HUES6 (cell line): Measurements from ENCODE around the gene SCAMP5.

ENCODE experiments used
- H3K27ac ChIP-seq: 2 replicates; pipeline ENCODE4 v1.7.0; 2013; ENCODE audit warnings: low read depth, mild to moderate bottlenecking, low read length, inconsistent platforms
- H3K27me3 ChIP-seq: 2 replicates; pipeline ENCODE4 v1.6.1; 2013; ENCODE audit warnings: low read length; ENCODE audit not compliant: control insufficient read depth, insufficient read depth
- H3K36me3 ChIP-seq: 2 replicates; pipeline ENCODE4 v1.6.1; 2013; ENCODE audit warnings: low read length; ENCODE audit not compliant: control insufficient read depth, insufficient read depth
- H3K4me1 ChIP-seq: 2 replicates; pipeline ENCODE4 v1.6.1; 2013; ENCODE audit warnings: low read length; ENCODE audit not compliant: control insufficient read depth, insufficient read depth
- H3K4me3 ChIP-seq: 2 replicates; pipeline ENCODE4 v1.5.1; 2013; ENCODE audit warnings: low read depth, low read length
- H3K9ac ChIP-seq: one replicate; pipeline ENCODE4 v1.6.1; 2013; ENCODE audit warnings: mild to moderate bottlenecking, low read length
- H3K9me3 ChIP-seq: 2 replicates; pipeline ENCODE4 v1.6.1; 2013; ENCODE audit warnings: low read depth, low read length; ENCODE audit not compliant: control insufficient read depth, insufficient read depth

The SCAMP5 gene

GRCh38 chr15:74958908-74959585 is 36.3 kb upstream of the SCAMP5 start:
- peak overlapping the region; percentile 69 for H3K4me3 ChIP-seq
- peak overlapping the region; percentile 37 for H3K9ac ChIP-seq
- H3K27ac ChIP-seq, result no peak overlapping the region
- H3K27me3 ChIP-seq, result peaks cover 58% of the 10 kb centered on the region
- peaks cover 34% of the 10 kb centered on the region for H3K4me1 ChIP-seq
- H3K9me3 ChIP-seq, result no peaks in the 10 kb centered on the region
- no peaks in the 10 kb centered on the region for H3K36me3 ChIP-seq

- H3K4me1 ChIP-seq, result peaks cover 30% of the 10 kb centered on the region
- H3K36me3 ChIP-seq, result no peaks in the 10 kb centered on the region
- peaks cover 58% of the 10 kb centered on the region for H3K27me3 ChIP-seq
- no peak overlapping the region for H3K9ac ChIP-seq
- H3K4me3 ChIP-seq, result peak overlapping the region; percentile 69; the same call in 1 of the 2 replicates
- H3K27ac ChIP-seq, result no peak overlapping the region
- no peaks in the 10 kb centered on the region for H3K9me3 ChIP-seq
These were observed 35.8 kb upstream of the SCAMP5 start for GRCh38 chr15:74959586-74959939.

GRCh38 chr15:74960286-74960685 is 35.1 kb upstream of the SCAMP5 start:
- H3K4me3 ChIP-seq, result no peak overlapping the region
- peaks cover 52% of the 10 kb centered on the region for H3K27me3 ChIP-seq
- no peaks in the 10 kb centered on the region for H3K9me3 ChIP-seq
- no peak overlapping the region for H3K27ac ChIP-seq
- H3K36me3 ChIP-seq, result no peaks in the 10 kb centered on the region
- no peak overlapping the region for H3K9ac ChIP-seq
- peaks cover 29% of the 10 kb centered on the region for H3K4me1 ChIP-seq

- no peaks in the 10 kb centered on the region for H3K36me3 ChIP-seq
- no peaks in the 10 kb centered on the region for H3K9me3 ChIP-seq
- no peak overlapping the region for H3K9ac ChIP-seq
- peaks cover 21% of the 10 kb centered on the region; the same call in 1 of the 2 replicates for H3K4me1 ChIP-seq
- no peak overlapping the region for H3K4me3 ChIP-seq
- H3K27ac ChIP-seq, result no peak overlapping the region
- peaks cover 44% of the 10 kb centered on the region for H3K27me3 ChIP-seq
These were observed 34.3 kb upstream of the SCAMP5 start for GRCh38 chr15:74960995-74961588.

GRCh38 chr15:74961616-74962015 is 33.7 kb upstream of the SCAMP5 start:
- no peaks in the 10 kb centered on the region for H3K36me3 ChIP-seq
- peaks cover 42% of the 10 kb centered on the region for H3K27me3 ChIP-seq
- H3K4me1 ChIP-seq, result peaks cover 18% of the 10 kb centered on the region; the same call in 1 of the 2 replicates
- no peaks in the 10 kb centered on the region for H3K9me3 ChIP-seq
- H3K9ac ChIP-seq, result no peak overlapping the region
- H3K27ac ChIP-seq, result no peak overlapping the region
- no peak overlapping the region for H3K4me3 ChIP-seq

GRCh38 chr15:74962219-74962618 is 33.1 kb upstream of the SCAMP5 start:
- H3K36me3 ChIP-seq, result no peaks in the 10 kb centered on the region
- peaks cover 42% of the 10 kb centered on the region for H3K27me3 ChIP-seq
- H3K9ac ChIP-seq, result no peak overlapping the region
- no peak overlapping the region for H3K27ac ChIP-seq
- H3K4me3 ChIP-seq, result no peak overlapping the region
- H3K4me1 ChIP-seq, result peaks cover 18% of the 10 kb centered on the region; the same call in 1 of the 2 replicates
- H3K9me3 ChIP-seq, result no peaks in the 10 kb centered on the region

GRCh38 chr15:74962671-74963070 is 32.7 kb upstream of the SCAMP5 start:
- H3K4me1 ChIP-seq, result peaks cover 18% of the 10 kb centered on the region; the same call in 1 of the 2 replicates
- no peak overlapping the region for H3K27ac ChIP-seq
- no peak overlapping the region for H3K4me3 ChIP-seq
- H3K9ac ChIP-seq, result no peak overlapping the region
- no peaks in the 10 kb centered on the region for H3K9me3 ChIP-seq
- peaks cover 37% of the 10 kb centered on the region for H3K27me3 ChIP-seq
- H3K36me3 ChIP-seq, result no peaks in the 10 kb centered on the region

GRCh38 chr15:74963213-74963612 is 32.1 kb upstream of the SCAMP5 start:
- H3K27ac ChIP-seq, result no peak overlapping the region
- no peaks in the 10 kb centered on the region for H3K36me3 ChIP-seq
- peaks cover 32% of the 10 kb centered on the region for H3K27me3 ChIP-seq

GRCh38 chr15:74964794-74965193 is 30.6 kb upstream of the SCAMP5 start:
- peaks cover 16% of the 10 kb centered on the region for H3K27me3 ChIP-seq
- H3K36me3 ChIP-seq, result no peaks in the 10 kb centered on the region
- H3K27ac ChIP-seq, result no peak overlapping the region
- peaks cover 10% of the 10 kb centered on the region; the same call in 1 of the 2 replicates for H3K4me1 ChIP-seq
- H3K9me3 ChIP-seq, result no peaks in the 10 kb centered on the region
- no peak overlapping the region for H3K4me3 ChIP-seq
- no peak overlapping the region for H3K9ac ChIP-seq

More at GRCh38 chr15:74963213-74963612, 32.1 kb upstream of the SCAMP5 start:
- no peak overlapping the region for H3K4me3 ChIP-seq
- peaks cover 18% of the 10 kb centered on the region; the same call in 1 of the 2 replicates for H3K4me1 ChIP-seq
- no peaks in the 10 kb centered on the region for H3K9me3 ChIP-seq
- H3K9ac ChIP-seq, result no peak overlapping the region

GRCh38 chr15:74967670-74968069 is 27.7 kb upstream of the SCAMP5 start:
- no peaks in the 10 kb centered on the region for H3K36me3 ChIP-seq
- no peaks in the 10 kb centered on the region for H3K9me3 ChIP-seq
- H3K9ac ChIP-seq, result no peak overlapping the region
- no peaks in the 10 kb centered on the region for H3K27me3 ChIP-seq
- no peak overlapping the region for H3K4me3 ChIP-seq
- no peak overlapping the region for H3K27ac ChIP-seq
- peaks cover 8% of the 10 kb centered on the region; the same call in 1 of the 2 replicates for H3K4me1 ChIP-seq

- Histone ChIP-seq H3K9me3 (no peaks in the 10 kb centered on the region), H3K9ac (no peak overlapping the region), H3K36me3 (no peaks in the 10 kb centered on the region), H3K4me3 (no peak overlapping the region), H3K4me1 (no peaks in the 10 kb centered on the region), H3K27me3 (no peaks in the 10 kb centered on the region), H3K27ac (no peak overlapping the region)
These were observed 19.2 kb upstream of the SCAMP5 start for GRCh38 chr15:74976159-74976558.
